GM12801 (cell line): ENCODE results near the gene NMT1.

ENCODE experiments used
- CTCF ChIP-seq: IDR thresholded peaks from one replicate; pipeline ENCODE4 v1.5.1; 2011; ENCODE audit warnings: control low read depth; ENCODE audit not compliant: insufficient read length; ENCODE audit errors: extremely low read depth

The NMT1 gene

DNA sequence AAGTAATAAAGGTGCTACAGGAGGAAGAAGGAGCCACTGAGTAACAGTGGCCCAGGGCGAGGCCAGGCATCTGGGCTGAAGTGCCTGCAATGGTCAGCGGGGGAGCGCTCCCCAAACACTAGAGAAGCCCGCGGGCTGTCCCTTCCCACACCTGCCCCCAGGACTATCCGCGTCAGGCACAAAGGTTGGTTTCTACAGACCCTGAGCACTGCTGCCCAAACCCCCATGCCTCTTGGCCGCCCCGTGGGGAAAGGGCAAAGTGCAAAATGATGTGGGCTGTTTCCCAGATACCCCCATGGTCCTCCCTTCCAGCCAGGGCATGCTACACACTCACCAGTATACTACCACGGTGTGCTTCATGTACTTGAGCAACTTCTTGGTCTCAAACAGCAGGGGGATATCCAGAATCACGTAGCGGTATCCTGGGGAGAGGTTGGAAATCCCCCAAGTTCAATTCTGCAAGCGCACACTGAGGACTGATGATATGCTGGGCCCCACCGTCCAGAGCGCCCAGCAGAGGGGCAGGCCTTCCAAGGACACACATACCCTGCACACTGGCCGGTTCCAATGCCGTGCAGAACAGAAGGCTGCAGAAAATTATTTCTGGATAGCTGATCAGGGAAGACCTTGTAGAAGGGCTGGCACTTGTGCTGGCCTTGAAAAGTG, 31.2 kb upstream of the NMT1 start:
- no peak for TF ChIP-seq CTCF

DNA sequence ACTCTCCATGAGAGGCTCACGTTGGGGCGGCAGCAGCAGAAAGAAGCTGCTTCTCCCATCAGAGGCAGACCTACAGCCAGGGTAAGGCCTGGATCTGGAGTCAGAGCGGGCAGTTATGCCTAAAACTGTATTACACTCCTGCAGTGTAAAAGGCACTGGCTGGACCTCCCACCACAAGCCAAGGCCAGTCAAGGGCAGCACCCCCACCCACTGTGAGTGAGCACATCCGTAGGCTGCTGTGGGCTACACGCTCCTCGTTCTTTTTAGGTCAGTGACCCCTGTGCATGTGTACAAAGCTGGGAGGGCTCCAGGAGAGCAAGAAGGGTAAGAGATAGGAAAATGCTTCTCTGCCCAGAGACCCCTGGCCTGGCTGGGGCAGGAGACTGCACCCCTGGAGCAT, 30.4 kb upstream of the NMT1 start:
- no peak for TF ChIP-seq CTCF

DNA sequence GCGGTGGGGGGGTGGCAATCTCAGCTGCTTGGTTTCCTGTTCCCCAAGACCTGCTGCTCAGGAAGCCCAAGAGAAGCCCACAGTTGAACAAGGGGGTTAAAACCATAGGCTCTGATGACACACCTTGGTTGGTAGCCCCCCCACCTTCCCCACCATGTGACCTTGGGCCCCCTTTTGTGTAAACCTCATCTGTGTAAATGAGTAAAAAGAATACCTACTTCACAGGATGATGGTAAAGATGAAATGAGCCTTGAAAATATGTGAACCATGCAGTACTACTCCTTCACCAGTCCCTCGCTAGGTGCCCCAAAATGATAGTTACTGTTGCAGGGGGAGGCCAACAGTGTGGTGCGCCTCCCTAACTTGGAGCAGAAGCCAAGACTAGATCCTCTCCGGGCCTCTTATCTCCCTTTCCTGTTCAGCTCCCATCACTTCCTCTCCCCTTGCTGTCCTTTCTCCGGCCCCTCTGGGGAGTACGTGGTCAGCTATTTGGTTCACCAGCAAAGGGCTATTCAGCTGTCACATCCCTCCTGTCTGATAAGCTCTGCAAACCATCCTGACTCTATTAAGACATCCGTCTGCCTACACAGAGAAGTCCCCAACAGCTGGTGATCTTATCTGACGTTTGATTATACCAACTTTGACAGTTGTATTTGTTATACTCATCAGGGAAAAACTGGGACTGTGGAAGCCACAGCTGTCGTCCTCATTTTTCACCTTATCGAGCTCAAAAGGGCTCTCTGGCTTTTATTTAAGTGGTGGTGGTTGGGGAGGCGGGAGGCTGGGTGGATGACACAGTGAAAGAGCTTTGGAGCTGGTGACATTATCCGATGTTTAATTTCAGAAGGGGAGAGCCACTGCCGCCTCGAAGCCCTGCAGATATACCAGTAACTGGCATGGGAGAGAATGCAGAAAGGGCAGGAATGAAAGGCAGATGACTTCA, 29.6 kb upstream of the NMT1 start:
- no peak for TF ChIP-seq CTCF

DNA sequence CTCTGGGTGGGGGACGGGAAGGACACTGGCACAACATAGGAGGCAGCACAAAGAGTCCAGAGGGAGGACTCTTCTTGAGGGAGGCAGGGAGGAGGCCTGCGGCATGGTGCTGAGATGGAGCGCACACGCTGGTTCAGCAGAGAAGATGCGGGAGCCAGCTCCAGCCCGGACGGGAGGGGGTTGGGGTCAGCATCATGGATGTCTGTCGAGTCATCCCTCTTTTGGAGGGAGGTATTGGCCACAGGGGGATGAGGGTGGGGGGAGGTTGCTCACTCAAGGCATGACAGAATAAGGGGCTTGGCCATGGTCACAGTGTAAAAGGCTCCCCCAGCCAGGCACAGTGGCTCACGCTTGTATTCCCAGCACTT, 29.0 kb upstream of the NMT1 start:
- TF ChIP-seq CTCF: no peak

DNA sequence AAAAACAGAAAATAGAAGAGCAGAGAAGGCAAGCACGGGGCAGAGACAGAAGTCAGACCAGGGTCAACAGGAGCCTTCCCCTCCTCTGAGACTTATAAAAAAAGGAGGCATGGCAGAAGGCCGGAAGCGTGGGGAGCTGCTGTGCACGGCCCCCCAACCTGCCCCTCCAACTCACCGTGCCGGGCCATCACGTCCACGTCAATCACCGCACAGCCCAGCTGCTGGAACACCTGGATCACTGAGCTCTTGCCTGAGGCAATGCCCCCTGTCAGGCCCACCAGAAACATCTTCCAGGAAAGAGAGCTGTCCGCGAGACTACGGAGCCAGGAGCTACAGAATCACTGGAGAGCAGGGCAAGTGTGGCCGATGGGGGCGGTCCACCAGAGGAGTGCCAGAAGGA, 26.5 kb upstream of the NMT1 start:
- no peak for TF ChIP-seq CTCF

DNA sequence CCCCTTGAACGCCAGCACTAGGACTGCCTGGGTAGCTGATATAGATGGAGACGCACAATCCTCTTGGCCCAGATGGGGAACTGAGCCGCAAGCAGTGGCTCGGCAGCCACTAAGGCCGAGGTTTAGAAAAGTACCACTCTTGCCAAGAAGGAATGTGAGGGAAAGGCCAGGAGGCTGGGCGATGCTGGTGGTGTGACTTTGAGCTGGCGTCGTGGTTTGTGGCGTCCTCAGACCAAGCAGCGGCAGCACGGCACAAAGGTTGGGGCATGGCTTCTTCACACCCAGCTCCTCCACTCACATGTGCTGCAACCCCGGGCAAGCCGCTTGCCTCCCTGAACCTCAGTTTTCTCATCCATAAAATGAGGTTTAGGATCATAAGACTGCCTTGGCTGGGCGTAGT, 25.3 kb upstream of the NMT1 start:
- TF ChIP-seq CTCF: no peak

- no peak for TF ChIP-seq CTCF
These were observed 24.4 kb upstream of the NMT1 start for GRCh38 chr17:45036691-45037090.
